Activated CD4-positive, alpha-beta T cell treated with anti-CD3 and anti-CD28 coated beads for 36 hours (primary cell): ENCODE measurements around the gene DLST. TPM values are rescaled to one million over a fixed set of nuclear protein-coding genes. Genes with fewer than 3 reads are reported as not detected.
"Not testable (repeated sequence)": the region's sequence is repeated elsewhere in the genome, so short reads cannot be mapped to it uniquely, and the experiment has no call there.

Source experiments
- ATAC-seq: fragments of 200-7000 bp; cut with Tn5 transposase; one replicate; pipeline ENCODE4 v1.10.0; 2021; ENCODE audit warnings: mild to moderate bottlenecking, moderate library complexity
- CTCF ChIA-PET: fragments of 350-600 bp; sonication (Branson Sonifier 250); formaldehyde crosslinking; loops from one replicate; lab custom pipeline; 2021; ENCODE audit warnings: antibody characterized with exemption; lab: Charles Lee
- POLR2A ChIA-PET: fragments of 350-600 bp; sonication (Branson Sonifier 250); formaldehyde crosslinking; loops from one replicate; lab custom pipeline; 2021; ENCODE audit warnings: antibody characterized with exemption, inconsistent platforms; lab: Charles Lee
- DNase-seq: peaks from one replicate; pipeline ENCODE4 v3.0.0-alpha.2; 2020
- H3K27ac Mint-ChIP-seq: one replicate; pipeline ENCODE4 v1.8.0; 2021; ENCODE audit warnings: mixed read lengths
- H3K27me3 Mint-ChIP-seq: one replicate; pipeline ENCODE4 v1.8.0; 2021; ENCODE audit warnings: mixed read lengths
- H3K36me3 Mint-ChIP-seq: one replicate; pipeline ENCODE4 v1.8.0; 2021; ENCODE audit warnings: low read depth, mixed read lengths
- H3K4me1 Mint-ChIP-seq: one replicate; pipeline ENCODE4 v1.8.0; 2021; ENCODE audit warnings: mixed read lengths
- H3K4me3 Mint-ChIP-seq: one replicate; pipeline ENCODE4 v1.8.0; 2021; ENCODE audit warnings: mild to moderate bottlenecking, moderate library complexity, mixed read lengths
- H3K9me3 Mint-ChIP-seq: one replicate; pipeline ENCODE4 v1.8.0; 2021; ENCODE audit warnings: low read depth, mixed read lengths
- intact Hi-C, 2 experiments: fragments of 100-400 bp; cut with DNase I in 1 of 2; cut with micrococcal nuclease in 1 of 2; formaldehyde crosslinking; loops; one replicate each; pipeline versions ENCODE4 v1.14.2 to v1.15.1; 2022 to 2024; cut with DNase I, micrococcal nuclease
- total RNA-seq, 2 experiments: library from RNA; stranded (reverse); gene quantifications; one replicate each; pipeline ENCODE4 v1.2.3, GENCODE V29; 2021

The DLST gene
- total RNA-seq, 2 experiments from 2014 or later, result 103 to 120 TPM

- ChIA-PET CTCF (interaction anchor here (1.0 to 1.3 kb wide), 2 partner anchors 24 to 73 kb away, joined by 3 to 4 read pairs; no protein-coding TSS in a partner anchor), POLR2A (interaction anchor here (0.6 kb wide), 1 partner anchor 19 kb away, joined by 3 read pairs; no protein-coding TSS in a partner anchor)
- Mint-ChIP-seq H3K36me3 (no peaks in the 10 kb centered on the region), H3K27ac (no peak overlapping the region), H3K4me1 (peaks cover 10% of the 10 kb centered on the region), H3K9me3 (no peaks in the 10 kb centered on the region), H3K4me3 (no peak overlapping the region), H3K27me3 (peaks cover 3% of the 10 kb centered on the region)
- ATAC-seq, result no peak
- no peak for DNase-seq
- intact Hi-C loops, result no loop called here
Measured at GRCh38 chr14:74929242-74929641, 47.5 kb downstream of the DLST start.

- H3K4me1 Mint-ChIP-seq, result peaks cover 12% of the 10 kb centered on the region
- H3K27me3 Mint-ChIP-seq, intact Hi-C loops, H3K27ac Mint-ChIP-seq, POLR2A ChIA-PET, H3K4me3 Mint-ChIP-seq, H3K9me3 Mint-ChIP-seq, ATAC-seq, DNase-seq, H3K36me3 Mint-ChIP-seq: not testable (repeated sequence)
- CTCF ChIA-PET, result interaction anchor here (0.6 to 2.1 kb wide), 6 partner anchors 11 to 214 kb away, joined by 3 to 11 read pairs (median 5); partner anchors contain the start of gene YLPM1
Measured at GRCh38 chr14:74931744-74932143, 50.0 kb downstream of the DLST start.

GRCh38 chr14:74932401-74932901 lies 50.7 kb downstream of the DLST start:
- Mint-ChIP-seq H3K4me3 (no peak overlapping the region), H3K27ac (peak overlapping the region; percentile 12), H3K36me3 (no peaks in the 10 kb centered on the region), H3K9me3 (no peaks in the 10 kb centered on the region), H3K27me3 (no peaks in the 10 kb centered on the region), H3K4me1 (peaks cover 19% of the 10 kb centered on the region)
- ChIA-PET CTCF (interaction anchor here (1.0 to 2.1 kb wide), 4 partner anchors 11 to 169 kb away, joined by 3 to 11 read pairs (median 7); partner anchors contain the start of gene YLPM1), POLR2A (no interaction called here)
- peak; percentile 57 for ATAC-seq
- intact Hi-C loops, result no loop called here
- DNase-seq, result no peak

GRCh38 chr14:74932936-74933335 lies 51.2 kb downstream of the DLST start:
- intact Hi-C loops, H3K27ac Mint-ChIP-seq, H3K9me3 Mint-ChIP-seq, H3K27me3 Mint-ChIP-seq, POLR2A ChIA-PET, ATAC-seq, H3K4me3 Mint-ChIP-seq, H3K36me3 Mint-ChIP-seq, DNase-seq: not testable (repeated sequence)
- CTCF ChIA-PET, result interaction anchor here (0.6 to 1.9 kb wide), 5 partner anchors 12 to 644 kb away, joined by 3 to 11 read pairs (median 3); partner anchors contain the start of gene YLPM1
- H3K4me1 Mint-ChIP-seq, result peaks cover 22% of the 10 kb centered on the region

GRCh38 chr14:74934041-74934440 lies 52.3 kb downstream of the DLST start:
- no peak overlapping the region for H3K4me3 Mint-ChIP-seq

GRCh38 chr14:74934476-74935359 lies 53.0 kb downstream of the DLST start:
- Mint-ChIP-seq H3K27ac (no peak overlapping the region), H3K4me1 (peaks cover 22% of the 10 kb centered on the region), H3K27me3 (no peaks in the 10 kb centered on the region), H3K9me3 (peaks cover 3% of the 10 kb centered on the region), H3K4me3 (no peak overlapping the region), H3K36me3 (no peaks in the 10 kb centered on the region)
- CTCF ChIA-PET, result interaction anchor here (0.6 to 2.4 kb wide), 8 partner anchors 10 to 978 kb away, joined by 3 to 9 read pairs (median 3); partner anchors contain the start of gene RPS6KL1
- DNase-seq, result no peak
- intact Hi-C loops, result no loop called here
- no peak for ATAC-seq
- POLR2A ChIA-PET, result no interaction called here

More at GRCh38 chr14:74934041-74934440, 52.3 kb downstream of the DLST start:
- Mint-ChIP-seq H3K36me3 (no peaks in the 10 kb centered on the region), H3K27ac (no peak overlapping the region), H3K27me3 (no peaks in the 10 kb centered on the region), H3K9me3 (peaks cover 3% of the 10 kb centered on the region), H3K4me1 (peaks cover 25% of the 10 kb centered on the region)
- ATAC-seq, result no peak
- ChIA-PET CTCF (interaction anchor here (0.5 to 1.2 kb wide), 7 partner anchors 11 to 74 kb away, joined by 3 to 6 read pairs (median 3); partner anchors contain the start of gene RPS6KL1), POLR2A (no interaction called here)
- intact Hi-C loops, result no loop called here
- DNase-seq, result no peak

GRCh38 chr14:74935360-74935680 lies 53.6 kb downstream of the DLST start:
- Mint-ChIP-seq H3K9me3 (peaks cover 3% of the 10 kb centered on the region), H3K27ac (no peak overlapping the region), H3K4me3 (no peak overlapping the region), H3K27me3 (no peaks in the 10 kb centered on the region), H3K36me3 (no peaks in the 10 kb centered on the region), H3K4me1 (peaks cover 24% of the 10 kb centered on the region)
- ATAC-seq (no peak), DNase-seq (no peak)
- intact Hi-C loops, result no loop called here
- CTCF ChIA-PET, result interaction anchor here (0.7 to 2.4 kb wide), 3 partner anchors 9 to 57 kb away, joined by 3 to 9 read pairs (median 4); no protein-coding TSS in a partner anchor
- POLR2A ChIA-PET, result no interaction called here

GRCh38 chr14:74936151-74936550 lies 54.4 kb downstream of the DLST start:
- ChIA-PET CTCF (interaction anchor here (0.5 to 2.4 kb wide), 8 partner anchors 9 to 155 kb away, joined by 3 to 9 read pairs (median 4); partner anchors contain the start of genes EIF2B2 and PGF), POLR2A (interaction anchor here (0.7 kb wide), 1 partner anchor 24 kb away, joined by 3 read pairs; no protein-coding TSS in a partner anchor)
- Mint-ChIP-seq H3K9me3 (peaks cover 3% of the 10 kb centered on the region), H3K4me1 (peaks cover 28% of the 10 kb centered on the region), H3K27ac (no peak overlapping the region), H3K4me3 (no peak overlapping the region), H3K27me3 (no peaks in the 10 kb centered on the region), H3K36me3 (no peaks in the 10 kb centered on the region)
- intact Hi-C loops, result no loop called here
- ATAC-seq, result no peak
- DNase-seq, result no peak

- Mint-ChIP-seq H3K4me3 (no peak overlapping the region), H3K36me3 (no peaks in the 10 kb centered on the region), H3K9me3 (peaks cover 3% of the 10 kb centered on the region), H3K4me1 (peaks cover 34% of the 10 kb centered on the region), H3K27ac (no peak overlapping the region), H3K27me3 (no peaks in the 10 kb centered on the region)
- ChIA-PET POLR2A (no interaction called here), CTCF (interaction anchor here (0.6 to 2.4 kb wide), 7 partner anchors 8 to 154 kb away, joined by 3 to 9 read pairs (median 5); partner anchors contain the start of genes EIF2B2 and PGF)
- intact Hi-C loops, result no loop called here
- ATAC-seq (no peak), DNase-seq (no peak)
Measured at GRCh38 chr14:74936731-74937130, 55.0 kb downstream of the DLST start.

GRCh38 chr14:74937171-74937570 lies 55.5 kb downstream of the DLST start:
- peaks cover 38% of the 10 kb centered on the region for H3K4me1 Mint-ChIP-seq
- H3K27ac Mint-ChIP-seq, result no peak overlapping the region
- H3K9me3 Mint-ChIP-seq, result peaks cover 3% of the 10 kb centered on the region
- H3K4me3 Mint-ChIP-seq, result no peak overlapping the region
- ATAC-seq (peak; percentile 8), DNase-seq (no peak)
- POLR2A ChIA-PET, result no interaction called here
- H3K27me3 Mint-ChIP-seq, result no peaks in the 10 kb centered on the region
- CTCF ChIA-PET, result interaction anchor here (1.5 to 2.4 kb wide), 3 partner anchors 8 to 151 kb away, joined by 3 to 9 read pairs (median 5); no protein-coding TSS in a partner anchor
- intact Hi-C loops, result no loop called here
- H3K36me3 Mint-ChIP-seq, result no peaks in the 10 kb centered on the region
